Amniotic epithelial cell (primary cell): ENCODE data around the gene LCN1.

Experiments used
- DNase-seq: peaks from one replicate; pipeline ENCODE4 v3.0.0-alpha.2; 2010; ENCODE audit warnings: low read depth

LCN1 gene

DNA sequence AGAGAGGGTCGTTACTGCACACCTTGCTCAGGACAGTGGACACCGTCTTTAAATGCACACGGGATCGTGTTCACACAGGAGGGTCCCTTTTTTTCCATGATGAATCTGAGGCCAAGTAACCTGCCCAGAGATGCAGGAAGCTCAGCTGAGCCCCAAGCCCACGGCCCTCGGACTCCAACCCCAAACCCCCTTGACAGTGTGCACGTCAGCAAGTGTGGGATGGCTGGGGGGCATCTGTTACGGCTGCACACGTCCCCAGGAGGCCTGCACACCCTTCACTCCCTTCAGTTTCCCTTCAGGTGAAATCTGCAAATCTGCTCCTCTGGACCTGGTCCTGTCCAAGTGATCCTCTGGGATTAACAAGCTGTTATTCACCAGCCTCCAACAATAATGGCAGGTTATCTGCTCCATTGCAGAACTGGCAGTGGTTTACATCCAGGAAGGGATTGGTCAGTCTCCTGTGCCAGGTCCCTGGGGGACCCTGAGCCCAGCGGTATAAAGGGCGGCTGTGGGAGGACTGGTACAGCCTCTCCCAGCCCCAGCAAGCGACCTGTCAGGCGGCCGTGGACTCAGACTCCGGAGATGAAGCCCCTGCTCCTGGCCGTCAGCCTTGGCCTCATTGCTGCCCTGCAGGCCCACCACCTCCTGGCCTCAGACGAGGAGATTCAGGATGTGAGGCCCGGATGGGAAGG is at the start of gene LCN1:
Gene LCN1 (plus strand): TSS at position 525 of the 692 bp plus-strand sequence. CDS start 58 bp downstream, at position 583.
- no peak for DNase-seq

DNA sequence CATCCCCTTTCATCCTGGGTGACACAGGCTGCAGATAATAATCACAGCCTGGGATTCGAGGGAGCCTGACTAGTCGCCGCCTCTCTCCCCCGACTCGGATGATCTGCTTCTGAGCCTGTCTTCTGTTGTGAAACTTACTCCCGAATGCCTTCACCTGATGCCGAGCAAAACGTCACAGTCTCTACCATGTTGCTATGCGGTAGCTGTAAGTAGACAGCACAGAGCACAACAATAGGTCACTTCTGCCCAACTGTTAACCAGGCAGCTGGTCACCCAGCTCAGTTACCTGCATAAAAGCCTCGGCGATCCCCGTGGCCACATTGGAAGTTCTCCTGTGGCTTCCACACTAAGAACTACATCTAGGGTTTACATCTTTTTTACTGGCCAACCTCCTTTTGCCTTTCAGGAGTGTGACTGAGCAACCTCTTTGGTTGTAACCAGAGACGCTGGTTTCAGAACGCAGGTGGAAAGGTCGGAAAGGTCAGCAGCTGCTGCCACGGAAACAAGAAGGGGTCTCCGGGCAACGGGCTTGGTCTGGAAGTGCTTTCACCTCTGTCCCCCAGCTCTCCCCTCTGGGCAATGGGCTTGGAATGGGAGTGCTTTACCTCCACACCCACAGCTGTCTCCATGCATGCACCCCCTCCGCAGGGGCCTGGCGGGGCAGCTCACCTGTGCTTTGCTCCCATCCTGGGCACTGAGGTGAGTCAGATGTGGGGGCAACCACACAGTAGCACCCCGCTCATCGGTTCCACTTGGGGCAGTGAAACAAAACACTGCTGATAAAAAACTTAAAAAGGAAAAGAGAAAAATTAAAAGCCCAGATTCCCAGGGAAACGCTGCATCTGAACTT is 49.2 kb upstream of the LCN1 start:
- peak; percentile 14 for DNase-seq

DNA sequence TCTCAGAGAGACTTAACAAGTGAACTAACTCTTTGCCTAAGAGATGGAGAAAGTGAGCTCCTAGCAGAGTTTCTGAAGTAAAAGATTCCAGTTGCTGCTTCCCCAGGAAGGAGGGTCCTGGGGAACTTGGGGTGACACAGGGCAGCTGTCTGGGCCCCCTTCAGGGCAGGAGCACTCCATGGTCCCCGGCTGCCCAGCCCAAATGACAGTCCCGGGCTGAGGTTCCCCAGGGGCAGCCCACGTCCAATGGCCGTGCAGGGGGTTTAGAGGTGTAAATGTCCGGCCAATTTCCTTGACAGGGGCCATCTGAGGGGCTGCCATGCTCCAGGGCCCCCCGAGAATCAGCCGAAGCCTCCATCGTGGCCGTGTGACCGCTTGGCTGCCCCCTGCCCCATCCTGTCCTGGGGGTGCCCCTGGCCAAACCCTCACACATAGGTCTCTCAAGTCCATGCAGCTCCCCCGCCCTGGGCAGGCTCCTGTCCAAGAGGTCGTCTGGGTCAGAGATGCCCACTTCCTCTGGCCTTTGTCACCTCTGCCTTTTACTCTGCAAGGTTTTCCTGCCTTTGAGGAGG is 47.2 kb upstream of the LCN1 start:
- no peak for DNase-seq

DNA sequence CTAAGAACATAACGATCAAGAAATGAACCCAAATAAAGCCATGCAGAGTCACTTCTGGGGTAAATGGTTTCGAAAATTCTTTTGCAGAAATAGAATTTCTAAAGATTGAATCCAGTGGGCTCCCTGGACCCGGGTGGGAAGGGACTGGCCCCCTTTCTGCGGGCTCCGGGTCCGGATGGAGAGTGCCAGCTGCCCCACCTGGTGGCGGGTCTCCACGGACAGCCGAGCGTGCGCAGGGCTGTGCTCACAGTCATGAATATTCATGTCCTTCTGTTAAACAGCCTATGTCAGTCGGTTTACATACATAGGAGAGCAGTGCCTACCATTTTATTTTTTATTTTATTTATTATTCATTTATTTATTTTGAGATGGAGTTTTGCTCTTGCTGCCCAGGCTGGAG is 46.3 kb upstream of the LCN1 start:
- DNase-seq: no peak

DNA sequence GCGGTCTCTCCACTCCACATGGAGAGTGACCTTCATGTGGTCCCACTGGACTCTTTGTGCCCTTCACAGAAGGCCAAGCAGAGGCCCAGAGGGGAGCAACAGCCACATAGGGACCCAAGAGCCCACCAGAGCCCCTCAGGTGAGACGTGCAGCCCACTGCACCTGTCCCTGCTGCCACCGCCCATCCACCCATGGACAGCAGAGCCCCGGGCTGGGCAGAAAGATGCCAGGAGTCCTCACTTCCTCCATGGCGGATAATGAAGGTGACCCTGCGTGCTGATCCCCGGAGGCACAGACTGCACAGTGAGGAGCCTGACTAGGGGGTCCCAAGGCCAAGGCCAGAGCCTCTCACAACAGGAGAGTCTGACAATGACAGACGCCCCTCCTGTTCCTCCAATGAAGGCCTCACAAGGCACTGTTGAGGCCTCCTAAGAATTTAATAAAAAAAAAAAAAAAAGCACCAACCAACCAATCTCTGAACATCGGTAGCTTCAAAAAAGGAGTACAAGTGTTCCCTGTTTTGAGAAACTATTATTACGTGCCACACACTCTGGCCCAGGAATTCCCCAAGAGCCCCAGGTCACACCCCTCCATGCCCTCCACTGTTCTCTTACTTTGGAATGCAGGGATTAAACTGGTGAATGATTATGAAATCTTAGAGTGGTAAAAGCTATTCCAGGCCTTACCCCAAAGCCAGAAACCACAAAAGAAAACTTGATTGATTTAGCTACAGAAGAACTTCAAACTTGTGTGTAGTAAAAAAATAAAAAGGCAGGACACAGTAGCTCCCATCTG is 44.5 kb upstream of the LCN1 start:
- DNase-seq: peak; percentile 91

DNA sequence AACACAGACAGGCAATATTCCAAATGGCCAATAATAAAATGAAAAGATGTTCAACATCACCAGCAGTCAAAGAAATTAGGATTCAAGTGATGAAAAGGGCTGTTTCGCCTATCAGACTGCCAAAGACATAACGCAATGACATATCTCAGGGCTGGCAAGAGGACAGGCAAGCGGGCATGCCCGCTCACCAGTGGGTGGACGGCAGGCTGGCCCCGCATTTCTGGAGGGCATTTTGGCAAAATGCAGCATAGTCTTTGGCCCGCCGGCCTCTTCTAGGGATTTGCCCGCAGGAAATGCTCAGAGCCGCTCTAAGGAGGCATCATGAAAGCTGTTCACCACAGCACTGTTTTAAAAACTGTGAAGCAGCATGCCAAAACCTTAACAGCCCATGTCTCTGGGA is 43.0 kb upstream of the LCN1 start:
- no peak for DNase-seq

DNA sequence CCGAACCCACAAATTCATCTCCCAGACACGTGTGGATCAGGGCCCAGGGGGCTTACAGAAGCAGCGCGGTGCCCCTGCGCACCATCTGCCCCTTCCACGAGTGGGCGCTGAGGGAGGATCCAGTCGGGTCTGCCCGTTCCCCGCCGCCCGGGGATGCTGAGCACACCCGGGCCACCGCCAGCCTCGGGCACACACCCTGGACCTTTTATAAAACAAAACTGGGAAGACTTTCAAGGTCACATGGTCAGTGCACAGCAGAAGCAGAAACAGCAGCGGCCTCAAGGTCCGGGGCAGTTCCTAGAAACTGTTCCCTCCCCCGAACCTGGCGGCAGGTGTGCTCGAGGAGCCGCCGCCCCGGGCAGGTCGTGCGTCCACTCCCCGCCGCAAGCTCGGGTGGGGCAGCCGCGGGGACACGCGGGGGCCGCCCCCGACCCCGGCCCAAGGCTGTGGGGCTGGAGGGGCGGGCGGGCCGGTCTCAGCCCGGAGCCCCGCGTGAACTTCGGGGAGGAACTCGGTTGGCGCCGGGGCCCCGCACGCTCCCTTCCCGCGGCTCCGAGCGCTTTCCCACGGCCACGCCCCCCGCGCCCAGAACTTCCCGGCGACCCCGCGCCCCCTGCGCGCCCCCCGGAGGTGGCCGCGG is 42.3 kb upstream of the LCN1 start:
- DNase-seq: peak; percentile 17

DNA sequence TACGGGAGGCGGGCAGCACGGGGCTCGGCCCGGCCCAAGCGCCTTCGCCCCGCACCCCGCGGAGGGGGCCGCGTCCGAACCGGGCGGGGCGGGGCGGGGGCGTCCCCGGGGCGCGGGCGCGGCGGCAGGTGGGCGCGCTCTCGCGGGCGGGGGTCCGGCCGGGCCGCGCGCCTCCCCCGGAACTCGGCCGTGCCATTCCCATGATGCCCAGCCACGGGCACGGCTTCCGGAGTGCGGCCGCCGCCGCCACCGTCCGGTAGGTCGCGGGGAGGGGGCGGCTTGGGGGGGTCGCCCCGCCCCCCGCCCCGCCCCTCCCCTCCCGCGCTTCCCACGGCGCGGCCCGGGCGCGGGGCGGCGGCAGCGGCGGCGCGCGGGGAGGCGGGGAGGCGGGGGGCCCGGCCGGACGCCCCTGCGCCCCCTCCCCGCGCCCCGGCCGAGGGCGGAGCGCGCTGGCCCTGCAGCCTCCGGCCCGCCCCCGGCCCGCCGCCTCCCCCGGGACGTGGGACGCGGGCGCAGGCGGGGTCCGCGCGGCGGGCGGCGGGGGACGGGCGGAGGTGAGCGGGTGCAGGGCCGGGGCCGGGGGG is 41.7 kb upstream of the LCN1 start, which contains the start of gene PPP1R26:
Gene PPP1R26 (plus strand): TSS at position 314 of the 584 bp plus-strand sequence. CDS start 4,729 bp downstream, outside the sequence.
- no peak for DNase-seq

DNA sequence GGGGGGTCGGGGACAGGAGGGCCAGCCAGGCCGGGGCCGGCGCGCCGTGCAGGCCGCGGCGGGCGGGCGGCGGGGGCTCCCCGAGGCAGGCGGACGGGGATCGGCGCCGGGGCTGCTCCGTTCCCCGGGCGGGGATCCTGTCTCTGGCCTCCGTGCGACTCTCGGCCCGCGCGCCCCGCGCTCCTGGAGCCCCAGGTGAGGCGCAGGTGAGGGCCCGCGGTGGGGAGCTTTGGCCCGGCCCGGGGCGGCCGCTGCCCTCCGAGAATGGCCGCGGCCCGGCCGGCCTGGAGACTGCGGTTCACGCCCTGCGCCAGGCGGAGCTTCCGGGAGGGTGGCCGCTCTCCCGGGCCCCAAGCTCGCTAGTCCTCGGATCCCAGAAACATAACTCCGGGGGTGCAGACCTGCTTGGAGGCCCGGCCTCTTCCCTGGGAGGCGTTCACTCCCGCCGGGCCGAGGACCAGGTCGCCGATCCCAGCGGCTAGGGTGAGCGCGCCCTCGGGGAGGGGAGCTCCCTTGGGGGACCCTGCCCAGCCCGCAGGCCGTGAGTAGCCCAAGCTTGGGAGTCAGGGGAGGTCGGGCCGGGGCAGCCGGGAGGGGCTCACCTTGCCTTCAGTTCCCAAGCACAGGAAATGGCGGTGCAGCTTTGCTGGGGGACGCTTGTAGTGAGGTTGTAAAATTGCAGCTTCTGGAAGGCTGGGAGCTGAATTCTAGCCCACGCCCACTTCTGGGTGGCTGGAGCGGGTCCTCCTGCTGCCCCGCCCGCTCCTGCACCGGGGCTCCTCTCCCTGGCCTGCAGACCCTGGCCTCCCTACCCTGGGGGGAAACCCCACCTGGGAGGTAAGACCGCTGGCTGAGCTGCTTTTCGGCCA is 40.9 kb upstream of the LCN1 start:
- DNase-seq: peak; percentile 23

DNA sequence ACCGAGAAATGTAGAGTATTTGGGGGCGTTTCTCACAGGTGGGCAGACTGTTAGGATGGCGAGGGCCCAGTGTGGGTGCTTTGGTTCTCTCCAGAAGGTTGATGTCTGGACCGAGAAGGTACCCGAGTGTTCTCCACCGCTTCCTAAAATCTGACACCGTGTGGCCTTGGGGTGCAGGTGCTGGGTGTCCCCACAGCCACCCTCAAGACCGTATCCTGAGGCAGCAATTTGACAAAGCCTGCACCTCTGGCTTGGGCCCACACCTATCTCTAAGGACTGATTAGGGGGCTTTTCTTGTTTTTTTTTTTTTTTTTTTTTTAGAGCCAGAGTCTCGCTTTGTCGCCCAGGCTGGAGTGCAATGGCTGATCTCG is 40.3 kb upstream of the LCN1 start:
- DNase-seq: no peak

DNA sequence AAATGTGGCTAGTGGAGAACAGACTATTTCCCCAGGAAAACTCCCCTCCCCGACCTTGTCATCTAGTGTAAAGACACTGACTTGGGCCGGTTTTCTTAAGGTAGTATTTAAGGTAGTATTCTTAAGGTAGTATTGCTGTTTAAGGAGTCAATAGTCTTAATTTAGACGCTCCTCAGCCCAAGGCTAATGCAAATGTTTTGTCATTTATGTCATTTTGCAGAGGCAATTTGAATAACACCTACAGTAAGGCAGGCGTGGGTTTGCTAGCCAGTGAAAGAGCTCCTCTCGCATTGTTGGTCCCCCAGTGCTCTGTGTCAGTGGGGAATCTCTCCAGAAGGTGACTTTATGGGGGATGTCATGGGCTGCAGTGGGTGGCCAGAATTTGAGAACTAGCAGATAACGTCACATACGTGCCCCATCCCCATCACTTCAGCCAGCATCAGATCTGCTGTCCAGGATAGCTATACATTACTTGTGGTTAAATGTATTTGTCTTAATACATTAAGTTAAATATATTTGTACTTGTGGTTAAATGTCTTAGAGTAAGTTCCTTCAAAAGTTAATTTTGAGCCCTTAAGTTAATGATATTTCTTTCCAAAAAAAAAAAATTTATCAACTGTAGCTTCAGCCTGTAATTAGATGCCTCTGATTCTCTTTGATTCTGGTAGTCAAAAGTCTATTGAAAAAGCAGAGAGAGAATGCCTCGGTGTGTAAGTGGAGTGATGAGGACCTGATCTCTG is 39.1 kb upstream of the LCN1 start:
- DNase-seq: no peak

DNA sequence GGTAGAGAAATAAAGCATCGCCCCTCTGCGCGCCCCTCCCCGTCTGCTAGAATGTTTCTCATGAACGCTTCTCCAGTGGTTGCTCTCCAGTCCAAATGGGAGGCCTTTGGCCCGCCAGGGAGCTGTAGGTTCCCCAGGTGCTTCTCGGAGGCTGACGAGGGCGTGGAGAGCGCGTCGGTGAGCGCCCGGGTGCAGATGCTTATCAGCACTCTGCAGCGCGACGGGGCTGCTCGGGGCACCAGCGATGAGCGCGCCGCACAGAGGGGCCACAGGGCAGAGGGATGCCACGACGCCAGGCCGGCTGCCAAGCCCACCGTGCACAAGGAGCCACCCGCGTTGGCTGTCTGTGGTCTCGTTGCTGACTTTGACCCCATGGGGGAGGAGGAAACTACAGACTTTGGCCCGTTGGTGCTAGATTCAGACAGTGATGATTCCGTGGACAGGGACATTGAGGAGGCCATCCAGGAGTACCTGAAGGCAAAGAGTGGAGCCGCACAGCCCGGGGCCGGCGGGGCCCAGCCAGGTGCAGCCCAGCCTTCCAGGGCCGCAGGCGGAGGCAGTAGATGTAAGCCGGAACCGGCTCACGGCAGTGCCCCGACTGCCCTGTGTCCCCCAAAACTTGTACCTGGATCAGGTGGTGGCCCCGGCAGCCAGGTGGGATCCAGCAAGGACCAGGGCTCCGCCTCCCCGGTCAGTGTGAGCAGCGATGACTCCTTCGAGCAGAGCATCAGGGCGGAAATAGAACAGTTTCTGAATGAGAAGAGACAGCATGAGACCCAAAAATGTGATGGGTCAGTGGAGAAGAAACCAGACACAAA is 36.6 kb upstream of the LCN1 start:
- DNase-seq: no peak

DNA sequence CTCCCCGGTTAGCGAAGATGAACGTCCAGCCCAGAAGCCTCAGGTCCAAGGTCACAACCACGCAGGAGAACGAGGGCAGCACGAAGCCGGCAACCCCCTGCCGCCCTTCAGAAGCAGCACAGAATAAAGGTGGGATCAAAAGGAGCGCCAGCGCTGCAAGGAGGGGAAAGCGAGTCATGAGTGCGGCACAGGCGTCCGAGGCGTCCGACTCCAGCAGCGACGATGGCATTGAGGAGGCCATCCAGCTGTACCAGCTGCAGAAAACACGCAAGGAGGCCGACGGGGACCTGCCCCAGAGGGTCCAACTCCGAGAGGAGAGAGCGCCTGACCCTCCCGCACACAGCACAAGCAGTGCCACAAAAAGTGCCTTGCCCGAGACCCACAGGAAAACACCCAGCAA is 35.9 kb upstream of the LCN1 start:
- DNase-seq: no peak

DNA sequence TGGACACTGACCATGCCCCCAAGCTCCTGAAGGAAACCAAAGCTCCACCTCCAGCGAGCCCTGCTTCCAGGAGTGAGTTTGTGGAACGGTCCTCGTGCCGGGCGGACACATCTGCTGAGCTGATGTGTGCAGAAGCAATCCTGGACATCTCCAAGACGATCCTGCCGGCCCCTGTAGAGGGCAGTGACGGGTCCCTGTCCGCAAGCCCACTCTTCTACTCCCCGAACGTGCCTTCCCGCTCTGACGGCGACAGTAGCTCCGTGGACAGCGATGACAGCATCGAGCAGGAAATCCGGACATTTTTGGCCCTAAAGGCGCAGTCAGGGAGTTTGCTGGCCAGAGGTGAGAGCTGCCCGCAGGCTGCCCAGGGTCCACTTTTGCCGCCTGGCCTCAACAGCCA is 35.4 kb upstream of the LCN1 start:
- no peak for DNase-seq

DNA sequence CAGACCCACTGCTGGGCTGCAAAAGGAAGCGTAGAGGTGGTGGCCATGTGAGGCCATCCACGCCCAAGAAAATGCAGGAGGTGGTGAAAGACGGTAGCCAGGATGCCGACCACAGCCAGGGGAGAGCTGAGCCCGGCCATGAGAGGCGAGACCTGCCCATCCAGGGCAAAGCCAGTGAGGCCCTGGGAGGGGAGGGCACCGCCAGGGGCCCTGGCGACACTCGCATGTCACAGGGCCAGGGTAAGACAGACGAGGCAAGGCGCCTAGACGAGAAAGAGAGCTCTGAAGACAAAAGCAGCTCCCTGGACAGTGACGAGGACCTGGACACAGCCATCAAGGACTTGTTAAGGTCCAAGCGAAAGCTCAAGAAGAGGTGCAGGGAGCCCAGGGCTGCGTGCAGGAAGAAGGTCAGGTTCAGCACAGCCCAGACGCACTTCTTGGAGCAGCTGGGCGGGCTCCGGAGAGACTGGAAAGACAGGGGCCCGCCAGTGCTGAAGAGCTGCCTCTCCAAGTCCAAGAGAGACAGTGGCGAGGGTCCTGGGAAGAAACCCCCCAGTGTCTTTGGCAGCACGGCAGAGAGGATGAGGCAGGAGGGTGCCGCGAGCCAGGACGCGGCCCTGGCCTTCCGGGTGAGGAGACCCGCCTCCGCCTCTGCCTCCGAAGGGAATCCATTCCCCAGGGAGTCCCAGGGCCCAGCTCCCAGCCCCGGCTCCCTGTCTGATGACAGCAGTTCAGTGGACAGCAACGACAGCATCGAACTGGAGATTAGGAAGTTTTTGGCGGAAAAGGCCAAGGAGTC is 34.8 kb upstream of the LCN1 start:
- no peak for DNase-seq

DNA sequence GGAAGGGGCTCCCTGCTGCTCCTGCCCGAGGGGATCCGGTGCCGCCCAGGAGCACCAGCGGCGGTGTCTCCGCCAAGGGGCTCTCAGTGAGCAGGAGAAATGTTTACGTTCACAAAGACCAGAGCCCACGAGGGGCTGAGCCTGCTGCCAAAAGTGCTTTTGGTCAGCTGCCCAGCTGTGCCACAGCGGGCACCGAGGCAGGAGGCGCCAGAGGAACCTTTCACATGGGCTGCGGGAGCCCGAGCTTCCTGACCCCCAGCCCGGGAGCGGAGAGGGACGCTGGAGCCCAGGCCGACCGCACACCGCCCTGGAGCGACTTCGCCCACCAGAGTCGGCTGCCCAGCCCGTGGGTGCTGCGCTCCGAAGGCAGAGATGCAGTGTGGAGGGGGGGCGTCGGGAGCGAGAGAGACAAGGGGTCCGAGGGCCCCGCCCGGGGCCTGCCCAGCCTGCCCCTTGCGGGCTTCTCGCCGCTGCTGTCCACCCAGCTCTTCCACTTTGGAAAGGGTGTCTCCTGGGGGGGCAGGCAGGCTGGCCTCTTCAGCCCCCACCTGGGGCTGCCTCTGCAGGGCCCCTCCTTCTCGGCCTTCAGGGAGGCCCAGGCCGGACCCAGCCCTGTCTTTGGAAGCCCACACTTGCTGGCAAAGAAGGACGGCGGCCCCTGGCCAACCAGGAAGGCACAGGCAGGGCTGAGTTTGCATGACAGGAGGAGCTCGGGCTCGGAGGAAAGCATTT is 33.8 kb upstream of the LCN1 start:
- no peak for DNase-seq

DNA sequence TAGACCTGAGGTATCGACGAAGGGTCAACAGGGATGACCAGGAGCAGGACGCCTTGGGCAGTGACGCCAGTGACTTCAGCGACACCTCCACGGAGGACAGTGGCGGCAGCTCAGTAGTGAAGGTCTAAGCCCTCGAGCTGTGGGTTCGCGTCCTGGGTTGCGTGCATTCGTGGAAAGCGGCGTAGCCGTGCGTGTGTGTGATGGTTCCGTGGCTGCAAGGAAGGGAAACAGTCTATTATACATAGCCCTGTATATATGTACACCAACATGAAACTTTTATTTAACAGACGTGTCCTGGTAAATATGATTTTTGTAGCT is 33.3 kb upstream of the LCN1 start:
- DNase-seq: no peak
